ENCODE results near the gene GALNT18. TPM values are rescaled to one million over a fixed set of nuclear protein-coding genes. Genes with fewer than 3 reads are reported as not detected.

Gene GALNT18
- total and polyA plus RNA-seq, 7 experiments from 2014 or later, result 0.15 to 1.7 (median 0.20) TPM; not detected in 4

DNA sequence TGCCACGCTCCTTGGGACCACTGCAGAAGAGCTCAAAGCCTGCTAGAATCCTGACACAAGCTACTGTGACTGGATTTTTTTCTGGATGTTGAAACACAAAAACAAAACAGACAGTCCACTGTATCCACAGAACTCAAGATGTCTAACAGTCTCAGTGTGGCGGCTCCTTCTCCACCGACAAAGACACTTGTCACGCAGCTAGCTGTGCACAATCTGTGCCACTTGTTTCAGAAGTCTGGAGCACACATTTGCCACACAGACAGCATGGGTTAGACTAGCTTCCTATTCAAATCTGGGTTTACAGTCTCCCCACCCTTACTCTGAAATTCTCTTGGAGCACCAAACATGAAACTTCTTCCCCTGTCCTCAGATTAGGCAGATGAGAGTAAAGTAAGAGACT, 99.2 kb downstream of the GALNT18 start:
- ATAC-seq (no peak), DNase-seq (no peak)
- H3K4me3 ChIP-seq (ENCODE audit: low read length), result no peak overlapping the region
- no peak overlapping the region for H3K27ac ChIP-seq (ENCODE audit: low read depth, low read length)
- Mint-ChIP-seq H3K27ac (peak overlapping the region in 1 of 9 donors; percentile 23), H3K4me3 (no peak overlapping the region), H3K4me1 (peaks cover 0 to 15% (median 0%) of the 10 kb centered on the region in 7 donors), H3K9me3 (peaks cover 0 to 2% (median 0%) of the 10 kb centered on the region in 11 donors), H3K36me3 (no peaks in the 10 kb centered on the region), H3K27me3 (peaks cover 0 to 6% (median 4%) of the 10 kb centered on the region in 5 donors)
- no peaks in the 10 kb centered on the region for H3K27me3 ChIP-seq (ENCODE audit: control insufficient read depth in 2 of 2, insufficient read depth in 2 of 2, low read length in 2 of 2)
- no peaks in the 10 kb centered on the region for H3K4me1 ChIP-seq (ENCODE audit: control insufficient read depth in 2 of 2, insufficient read depth in 2 of 2, low read length in 2 of 2)
- H3K36me3 ChIP-seq (ENCODE audit: control insufficient read depth in 2 of 3, insufficient read depth in 3 of 3, low read length in 3 of 3), result no peaks in the 10 kb centered on the region
- no peaks in the 10 kb centered on the region for H3K9me3 ChIP-seq (ENCODE audit: control insufficient read depth in 2 of 3, low read length in 3 of 3)
- CTCF ChIA-PET, result interaction anchor here (0.7 kb wide), 1 partner anchor 24 kb away, joined by 3 read pairs; no protein-coding TSS in a partner anchor
- intact Hi-C loops (cut with micrococcal nuclease), result no loop called here
- POLR2A ChIA-PET, result no interaction called here

DNA sequence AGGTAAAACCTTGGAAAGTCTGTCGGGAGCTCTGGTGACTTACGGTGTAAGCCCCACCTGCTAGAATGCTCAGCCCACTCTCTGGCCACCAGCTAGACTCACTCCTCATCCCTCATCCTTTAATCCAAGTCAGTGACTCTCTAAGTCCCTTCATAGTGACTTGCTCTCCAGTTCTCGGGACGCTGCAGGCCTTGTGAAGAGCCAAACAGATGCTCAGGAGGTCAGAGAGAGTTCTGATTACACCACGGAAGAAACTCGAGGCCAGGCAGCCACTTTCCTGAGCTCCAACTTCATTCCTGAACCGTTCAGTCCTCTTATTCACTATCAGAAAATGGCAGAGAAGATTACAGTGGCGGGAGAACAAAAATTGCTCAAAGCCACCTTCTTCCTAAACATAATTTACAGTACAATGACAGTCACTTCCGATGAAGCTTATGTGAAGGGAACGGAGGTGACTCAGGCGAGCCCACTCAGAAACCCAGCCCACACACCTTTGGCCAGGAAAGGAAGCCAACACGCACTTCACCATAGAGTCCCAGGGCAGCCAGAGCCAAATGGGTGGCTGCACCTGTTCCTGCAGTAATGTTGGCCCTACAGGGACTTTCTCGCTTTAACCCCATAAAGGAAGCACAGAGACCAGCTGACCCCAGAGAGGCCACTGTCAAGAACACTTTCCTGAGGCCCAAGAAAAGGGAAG, 100.4 kb downstream of the GALNT18 start:
- CTCF ChIA-PET, result no interaction called here
- Mint-ChIP-seq H3K27me3 (peaks cover 0 to 6% (median 4%) of the 10 kb centered on the region in 5 donors), H3K4me1 (peaks cover 0 to 15% (median 0%) of the 10 kb centered on the region in 7 donors), H3K4me3 (no peak overlapping the region), H3K36me3 (no peaks in the 10 kb centered on the region), H3K9me3 (peaks cover 0 to 2% (median 0%) of the 10 kb centered on the region in 11 donors), H3K27ac (no peak overlapping the region)
- DNase-seq (no peak), ATAC-seq (no peak)
- no peaks in the 10 kb centered on the region for H3K36me3 ChIP-seq (ENCODE audit: control insufficient read depth in 2 of 3, insufficient read depth in 3 of 3, low read length in 3 of 3)
- intact Hi-C loops (cut with micrococcal nuclease), result no loop called here
- H3K9me3 ChIP-seq (ENCODE audit: control insufficient read depth in 2 of 3, low read length in 3 of 3), result no peaks in the 10 kb centered on the region
- no peak overlapping the region for H3K27ac ChIP-seq (ENCODE audit: low read depth, low read length)
- no peaks in the 10 kb centered on the region for H3K27me3 ChIP-seq (ENCODE audit: control insufficient read depth in 2 of 2, insufficient read depth in 2 of 2, low read length in 2 of 2)
- H3K4me1 ChIP-seq (ENCODE audit: control insufficient read depth in 2 of 2, insufficient read depth in 2 of 2, low read length in 2 of 2), result no peaks in the 10 kb centered on the region
- POLR2A ChIA-PET, result no interaction called here
- no peak overlapping the region for H3K4me3 ChIP-seq (ENCODE audit: low read length)

DNA sequence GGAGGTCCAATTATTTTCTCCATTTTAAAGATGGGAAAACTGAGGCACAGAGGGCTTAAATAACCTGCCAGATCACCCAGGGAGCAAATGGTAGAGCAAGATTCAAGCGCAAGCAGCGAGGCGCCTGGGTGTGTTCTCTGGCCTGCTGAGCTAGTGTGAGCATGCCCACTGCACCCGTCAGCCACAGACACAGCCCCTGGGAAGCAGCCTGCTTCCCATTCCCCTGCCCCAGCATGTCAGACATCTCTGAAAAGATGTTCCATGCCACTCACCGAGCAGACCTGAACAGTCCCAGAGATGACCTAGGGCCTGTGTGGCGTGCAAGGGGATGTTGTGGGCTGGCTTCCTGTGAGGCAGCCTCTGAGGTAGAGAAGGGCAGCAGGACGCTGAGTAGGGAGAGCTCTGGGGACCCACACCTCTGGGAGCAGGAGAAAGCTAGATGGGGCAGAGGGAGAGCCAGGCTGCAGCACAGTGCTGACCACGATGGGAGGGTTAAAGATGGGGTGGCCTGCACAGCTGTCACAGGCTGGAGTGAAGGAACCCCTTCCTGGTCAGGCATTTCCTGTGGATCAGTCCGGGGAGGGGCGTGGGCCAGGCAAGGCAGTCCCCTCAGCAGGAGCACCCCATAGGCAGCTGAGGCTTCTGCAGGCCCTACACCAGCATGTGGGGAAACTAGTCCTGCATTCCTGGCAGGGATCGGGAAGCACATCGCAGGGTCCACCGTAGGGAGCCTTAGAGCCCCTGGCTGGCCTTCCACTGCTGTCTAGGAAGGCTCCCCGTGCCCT, 101.4 kb downstream of the GALNT18 start:
- no peaks in the 10 kb centered on the region for H3K27me3 ChIP-seq (ENCODE audit: control insufficient read depth in 2 of 2, insufficient read depth in 2 of 2, low read length in 2 of 2)
- Mint-ChIP-seq H3K36me3 (no peaks in the 10 kb centered on the region), H3K9me3 (peaks cover 0 to 2% (median 0%) of the 10 kb centered on the region in 11 donors), H3K27me3 (peaks cover 0 to 6% (median 0%) of the 10 kb centered on the region in 5 donors), H3K27ac (peak overlapping the region in 1 of 9 donors; percentile 39), H3K4me1 (peaks cover 0 to 15% (median 0%) of the 10 kb centered on the region in 7 donors), H3K4me3 (no peak overlapping the region)
- DNase-seq (no peak), ATAC-seq (no peak)
- no peaks in the 10 kb centered on the region for H3K36me3 ChIP-seq (ENCODE audit: control insufficient read depth in 2 of 3, insufficient read depth in 3 of 3, low read length in 3 of 3)
- no peak overlapping the region for H3K4me3 ChIP-seq (ENCODE audit: low read length)
- no peaks in the 10 kb centered on the region for H3K9me3 ChIP-seq (ENCODE audit: control insufficient read depth in 2 of 3, low read length in 3 of 3)
- POLR2A ChIA-PET, result no interaction called here
- H3K27ac ChIP-seq (ENCODE audit: low read depth, low read length), result no peak overlapping the region
- H3K4me1 ChIP-seq (ENCODE audit: control insufficient read depth in 2 of 2, insufficient read depth in 2 of 2, low read length in 2 of 2), result no peaks in the 10 kb centered on the region
- intact Hi-C loops (cut with micrococcal nuclease), result no loop called here
- CTCF ChIA-PET, result no interaction called here

DNA sequence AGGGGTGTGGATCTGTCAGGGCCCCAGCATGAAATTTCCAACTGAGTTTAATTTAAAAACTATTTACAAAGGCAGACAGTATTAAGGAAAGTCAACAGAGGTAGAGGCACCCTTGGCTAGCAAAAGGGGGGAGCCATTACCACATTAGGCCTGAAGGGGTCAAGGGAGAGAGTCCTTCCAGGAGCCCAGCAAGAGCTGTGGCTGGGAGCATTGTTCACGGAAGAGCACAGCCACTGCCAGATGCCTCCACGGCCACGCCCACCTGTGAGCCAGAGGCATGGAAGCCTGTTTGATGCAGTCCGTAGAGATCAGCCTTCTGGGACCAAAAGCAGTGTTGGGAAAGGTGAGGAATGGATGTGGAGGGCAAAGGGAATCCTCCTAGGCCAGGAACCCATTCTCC, 102.6 kb downstream of the GALNT18 start:
- Mint-ChIP-seq H3K4me3 (no peak overlapping the region), H3K36me3 (no peaks in the 10 kb centered on the region), H3K27ac (no peak overlapping the region), H3K4me1 (peaks cover 0 to 15% (median 0%) of the 10 kb centered on the region in 7 donors), H3K27me3 (peaks cover 0 to 3% (median 0%) of the 10 kb centered on the region in 5 donors), H3K9me3 (peaks cover 0 to 2% (median 0%) of the 10 kb centered on the region in 11 donors)
- ATAC-seq (no peak), DNase-seq (no peak)
- Histone ChIP-seq H3K36me3 (ENCODE audit: control insufficient read depth in 2 of 3, insufficient read depth in 3 of 3, low read length in 3 of 3) (no peaks in the 10 kb centered on the region), H3K9me3 (ENCODE audit: control insufficient read depth in 2 of 3, low read length in 3 of 3) (no peaks in the 10 kb centered on the region), H3K4me1 (ENCODE audit: control insufficient read depth in 2 of 2, insufficient read depth in 2 of 2, low read length in 2 of 2) (no peaks in the 10 kb centered on the region), H3K4me3 (ENCODE audit: low read length) (no peak overlapping the region), H3K27me3 (ENCODE audit: control insufficient read depth in 2 of 2, insufficient read depth in 2 of 2, low read length in 2 of 2) (no peaks in the 10 kb centered on the region), H3K27ac (ENCODE audit: low read depth, low read length) (no peak overlapping the region)
- ChIA-PET POLR2A (no interaction called here), CTCF (no interaction called here)
- intact Hi-C loops (cut with micrococcal nuclease), result no loop called here

DNA sequence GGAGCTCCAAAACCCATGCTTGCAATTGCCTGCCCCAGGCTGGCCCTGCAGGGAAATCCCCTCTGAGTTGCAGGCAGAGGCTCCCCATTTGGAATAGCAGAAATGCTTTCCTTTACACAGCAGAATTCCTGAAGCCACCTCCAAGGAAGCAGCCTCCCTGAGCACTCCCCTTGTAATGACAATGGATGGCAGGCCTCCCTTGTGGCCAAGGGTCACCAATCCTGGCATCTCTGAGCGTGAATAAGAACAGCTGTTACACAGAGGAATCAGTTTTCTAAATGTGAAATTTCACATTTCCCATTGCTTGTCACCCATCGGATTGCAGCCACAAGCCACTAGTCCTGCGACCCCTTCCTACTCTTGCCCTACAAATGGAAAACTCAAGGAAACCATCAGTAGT, 107.6 kb downstream of the GALNT18 start:
- POLR2A ChIA-PET, result no interaction called here

DNA sequence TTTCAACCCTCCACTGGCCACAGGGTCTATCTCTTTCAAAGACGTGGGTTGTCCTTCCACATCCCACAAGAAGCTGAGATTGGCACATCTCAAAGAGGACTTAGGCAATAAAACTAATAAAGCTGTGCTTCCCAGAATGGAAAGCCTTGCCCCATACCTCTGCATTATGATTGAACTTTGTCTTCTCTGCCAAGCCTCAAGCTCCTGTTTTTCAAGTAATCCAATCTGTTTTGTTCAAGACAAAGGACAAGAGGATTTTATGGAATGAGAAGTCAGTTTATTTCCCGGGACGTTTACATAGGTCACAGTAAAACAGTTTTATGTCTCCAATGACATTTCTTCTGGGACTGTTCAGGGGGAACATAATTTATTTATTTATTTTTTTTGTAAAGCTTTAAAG, 108.4 kb downstream of the GALNT18 start:
- no peaks in the 10 kb centered on the region for H3K27me3 ChIP-seq (ENCODE audit: control insufficient read depth in 2 of 2, insufficient read depth in 2 of 2, low read length in 2 of 2)
- peaks cover 0 to 7% (median 0%) of the 10 kb centered on the region in 5 donors for H3K27me3 Mint-ChIP-seq
- H3K4me3 ChIP-seq (ENCODE audit: low read length), result no peak overlapping the region
- no peaks in the 10 kb centered on the region for H3K4me1 ChIP-seq (ENCODE audit: control insufficient read depth in 2 of 2, insufficient read depth in 2 of 2, low read length in 2 of 2)
- H3K27ac ChIP-seq (ENCODE audit: low read depth, low read length), result no peak overlapping the region
- no peaks in the 10 kb centered on the region for H3K9me3 Mint-ChIP-seq
- no peak overlapping the region for H3K27ac Mint-ChIP-seq
- H3K4me3 Mint-ChIP-seq, result no peak overlapping the region
- H3K4me1 Mint-ChIP-seq, result no peaks in the 10 kb centered on the region
- no peaks in the 10 kb centered on the region for H3K36me3 Mint-ChIP-seq
- ATAC-seq (no peak), DNase-seq (no peak)
- no peaks in the 10 kb centered on the region for H3K36me3 ChIP-seq (ENCODE audit: control insufficient read depth in 2 of 3, insufficient read depth in 3 of 3, low read length in 3 of 3)
- CTCF ChIA-PET, result no interaction called here
- intact Hi-C loops (cut with micrococcal nuclease), result no loop called here
- POLR2A ChIA-PET, result no interaction called here
- H3K9me3 ChIP-seq (ENCODE audit: control insufficient read depth in 2 of 3, low read length in 3 of 3), result no peaks in the 10 kb centered on the region

More for the DNA sequence above, 107.6 kb downstream of the GALNT18 start:
- no peaks in the 10 kb centered on the region for H3K4me1 ChIP-seq (ENCODE audit: control insufficient read depth in 2 of 2, insufficient read depth in 2 of 2, low read length in 2 of 2)
- no peaks in the 10 kb centered on the region for H3K36me3 Mint-ChIP-seq
- no peak for DNase-seq
- CTCF ChIA-PET, result no interaction called here
- H3K36me3 ChIP-seq (ENCODE audit: control insufficient read depth in 2 of 3, insufficient read depth in 3 of 3, low read length in 3 of 3), result no peaks in the 10 kb centered on the region
- peaks cover 0 to 3% (median 0%) of the 10 kb centered on the region in 5 donors for H3K27me3 Mint-ChIP-seq
- H3K27ac ChIP-seq (ENCODE audit: low read depth, low read length), result no peak overlapping the region
- no peak overlapping the region for H3K4me3 ChIP-seq (ENCODE audit: low read length)
- no peaks in the 10 kb centered on the region for H3K27me3 ChIP-seq (ENCODE audit: control insufficient read depth in 2 of 2, insufficient read depth in 2 of 2, low read length in 2 of 2)
- no peak overlapping the region for H3K27ac Mint-ChIP-seq
- intact Hi-C loops (cut with micrococcal nuclease), result no loop called here
- H3K9me3 Mint-ChIP-seq, result no peaks in the 10 kb centered on the region
- H3K4me3 Mint-ChIP-seq, result no peak overlapping the region
- no peaks in the 10 kb centered on the region for H3K9me3 ChIP-seq (ENCODE audit: control insufficient read depth in 2 of 3, low read length in 3 of 3)
- H3K4me1 Mint-ChIP-seq, result no peaks in the 10 kb centered on the region
- ATAC-seq, result no peak

All from naive thymus-derived CD4-positive, alpha-beta T cell (primary cell).